GM12892 (cell line): Measurements from ENCODE around the gene CFAP251.

Experiments
- DNase-seq: peaks from one replicate; pipeline ENCODE4 v3.0.0; 2011; ENCODE audit not compliant: insufficient read length
- FAIRE-seq: peaks from 2 replicates; lab custom pipeline; 2011; peaks lifted over from hg19 to GRCh38; lab: Jason Lieb, UNC
- POLR2A ChIP-seq: IDR thresholded peaks from 2 replicates; pipeline ENCODE4 v1.6.1; 2011; ENCODE audit warnings: low read depth, low read length, control low read depth
- POLR2AphosphoS5 ChIP-seq: IDR thresholded peaks from 2 replicates; pipeline ENCODE4 v1.6.1; 2011; ENCODE audit warnings: low read depth, low read length, control low read depth
- TAF1 ChIP-seq: IDR thresholded peaks from 2 replicates; pipeline ENCODE4 v1.6.1; 2011; ENCODE audit warnings: low read depth, mild to moderate bottlenecking, control low read depth, low read length, borderline replicate concordance

The CFAP251 gene

GRCh38 chr12:122003651-122004611 is 85.5 kb downstream of the CFAP251 start:
- DNase-seq: no peak
- TF ChIP-seq POLR2AphosphoS5: no peak
- no peak for TF ChIP-seq POLR2A
- TF ChIP-seq TAF1: no peak
- no peak for FAIRE-seq

- no peak for FAIRE-seq
- no peak for TF ChIP-seq POLR2A
- TF ChIP-seq POLR2AphosphoS5: no peak
- no peak for TF ChIP-seq TAF1
- DNase-seq: no peak
Observed at GRCh38 chr12:122004633-122005071, 86.3 kb downstream of the CFAP251 start.

GRCh38 chr12:122005252-122005776 is 86.9 kb downstream of the CFAP251 start:
- DNase-seq: no peak
- TF ChIP-seq POLR2A (no peak), TAF1 (no peak), POLR2AphosphoS5 (no peak)
- no peak for FAIRE-seq

- DNase-seq: no peak
- peak; percentile 48 for FAIRE-seq
- no peak for TF ChIP-seq TAF1
- no peak for TF ChIP-seq POLR2AphosphoS5
- no peak for TF ChIP-seq POLR2A
Observed at GRCh38 chr12:122006186-122006926, 88.0 kb downstream of the CFAP251 start.

DNA sequence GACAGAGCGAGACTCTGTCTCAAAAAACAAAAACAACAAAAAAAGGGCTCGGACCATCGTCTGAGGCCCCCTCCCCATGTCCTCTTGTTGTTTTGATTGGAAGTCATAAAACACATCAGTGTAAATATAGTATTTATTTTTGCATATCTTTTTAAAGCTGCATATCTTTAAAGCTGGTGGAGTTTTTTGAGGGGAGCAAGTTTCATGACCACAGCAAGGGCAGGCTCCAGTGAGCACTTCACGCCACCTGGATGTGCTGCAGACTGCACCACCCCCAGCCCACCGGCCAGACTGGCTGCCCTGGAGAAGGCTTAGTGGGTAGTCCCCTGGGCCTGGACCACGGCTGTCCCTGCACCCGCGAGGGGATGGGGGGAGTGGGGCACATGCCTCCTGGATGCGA is 91.3 kb downstream of the CFAP251 start:
- FAIRE-seq (no peak), DNase-seq (no peak)

DNA sequence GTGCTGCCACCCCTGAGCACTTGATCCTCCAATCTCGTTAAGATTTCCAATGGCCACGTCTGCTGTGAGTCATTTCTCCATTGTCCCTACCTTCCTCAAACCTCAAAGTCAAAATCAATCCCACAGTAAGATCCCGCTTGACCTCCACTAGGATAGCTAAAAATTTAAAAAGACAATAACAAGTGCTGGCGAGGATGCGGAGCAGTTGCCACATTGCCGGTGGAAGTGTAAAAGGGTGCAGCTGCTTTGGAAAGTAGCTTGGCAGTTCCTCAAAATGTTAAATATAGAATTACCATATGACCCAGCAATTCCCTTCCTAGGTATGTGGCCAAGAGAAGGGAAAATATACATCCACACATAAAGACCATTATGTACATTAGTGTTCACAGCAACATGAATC is 93.8 kb downstream of the CFAP251 start:
- FAIRE-seq: no peak
- TF ChIP-seq POLR2AphosphoS5: no peak
- TF ChIP-seq TAF1: no peak
- no peak for TF ChIP-seq POLR2A
- no peak for DNase-seq

More for the DNA sequence above, 91.3 kb downstream of the CFAP251 start:
- no peak for TF ChIP-seq TAF1
- TF ChIP-seq POLR2AphosphoS5: no peak
- TF ChIP-seq POLR2A: no peak

DNA sequence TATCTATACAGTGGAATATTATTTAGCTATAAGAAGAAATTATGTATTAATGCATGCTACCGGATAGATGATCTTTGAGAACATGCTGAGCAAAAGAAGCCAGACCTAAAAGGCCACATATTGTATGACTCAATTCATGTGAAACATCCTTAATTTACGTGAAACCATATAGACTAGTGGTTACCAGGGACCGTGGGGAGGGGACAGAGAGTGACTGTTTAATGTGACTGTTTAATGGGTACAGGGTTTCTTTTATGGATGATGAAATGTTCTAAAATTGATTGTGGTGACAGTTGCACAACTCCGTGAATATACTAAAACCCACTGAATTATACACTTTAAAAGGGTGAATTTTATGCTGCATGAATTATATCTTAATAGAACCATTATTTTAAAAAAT is 94.7 kb downstream of the CFAP251 start:
- DNase-seq (no peak), FAIRE-seq (no peak)
- TF ChIP-seq TAF1: no peak
- TF ChIP-seq POLR2AphosphoS5: no peak
- TF ChIP-seq POLR2A: no peak

GRCh38 chr12:122013791-122014590 is 95.6 kb downstream of the CFAP251 start:
- DNase-seq: no peak
- no peak for FAIRE-seq
- TF ChIP-seq POLR2A: no peak
- no peak for TF ChIP-seq TAF1
- TF ChIP-seq POLR2AphosphoS5: no peak

- no peak for TF ChIP-seq POLR2A
- TF ChIP-seq POLR2AphosphoS5: no peak
- TF ChIP-seq TAF1: no peak
- no peak for DNase-seq
- FAIRE-seq: no peak
Observed at GRCh38 chr12:122014781-122015180, 96.4 kb downstream of the CFAP251 start.

- no peak for TF ChIP-seq POLR2A
- TF ChIP-seq TAF1: no peak
- no peak for TF ChIP-seq POLR2AphosphoS5
- FAIRE-seq: no peak
- DNase-seq: no peak
Observed at GRCh38 chr12:122018457-122018856, 100.1 kb downstream of the CFAP251 start.
